HG02763 (cell line): ENCODE measurements around the gene MT1F.

Experiments used
- ATAC-seq: cut with Tn5 transposase; IDR thresholded peaks from one replicate; pipeline ENCODE4 v1.9.1; 2021; ENCODE audit warnings: mild to moderate bottlenecking, moderate library complexity; ENCODE audit not compliant: unreplicated experiment

Gene MT1F

GRCh38 chr16:56689171-56689570, 31.4 kb downstream of the MT1F start:
- ATAC-seq: no peak

DNA sequence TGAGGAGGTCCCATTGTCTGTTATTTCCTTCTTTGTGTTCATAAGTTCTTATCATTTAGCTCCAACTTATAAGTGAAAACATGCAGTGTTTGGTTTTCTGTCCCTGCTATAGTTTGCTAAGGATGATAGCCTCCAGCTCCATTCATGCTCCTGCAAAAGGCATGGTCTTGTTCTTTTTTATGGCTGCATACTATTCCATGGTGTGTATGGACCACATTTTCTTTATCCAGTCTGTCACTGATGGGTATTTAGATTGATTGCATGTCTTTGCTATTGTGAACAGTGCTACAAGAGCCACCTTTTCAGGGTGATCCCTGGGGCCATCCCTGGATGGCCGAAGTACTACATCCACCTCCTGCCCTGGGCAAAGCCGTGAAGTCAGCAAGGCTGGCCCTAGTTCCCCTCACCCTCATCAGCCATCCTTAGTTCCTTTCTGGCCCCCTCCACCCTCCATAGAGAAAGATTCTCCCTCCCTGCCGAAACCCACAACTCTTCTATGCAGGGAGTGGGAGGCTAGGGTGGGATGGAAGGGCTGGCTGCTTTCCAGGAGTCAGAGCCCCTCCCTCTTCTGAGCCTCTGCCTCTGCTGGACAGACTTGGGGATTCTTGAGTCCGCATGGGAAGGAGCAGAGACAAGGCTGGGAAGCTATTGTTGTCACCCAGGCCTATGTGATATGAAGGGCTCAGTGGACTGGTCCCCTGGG, 32.8 kb downstream of the MT1F start:
- no peak for ATAC-seq

GRCh38 chr16:56691885-56692284, 34.1 kb downstream of the MT1F start:
- no peak for ATAC-seq

GRCh38 chr16:56695246-56695645, 37.5 kb downstream of the MT1F start:
- no peak for ATAC-seq

DNA sequence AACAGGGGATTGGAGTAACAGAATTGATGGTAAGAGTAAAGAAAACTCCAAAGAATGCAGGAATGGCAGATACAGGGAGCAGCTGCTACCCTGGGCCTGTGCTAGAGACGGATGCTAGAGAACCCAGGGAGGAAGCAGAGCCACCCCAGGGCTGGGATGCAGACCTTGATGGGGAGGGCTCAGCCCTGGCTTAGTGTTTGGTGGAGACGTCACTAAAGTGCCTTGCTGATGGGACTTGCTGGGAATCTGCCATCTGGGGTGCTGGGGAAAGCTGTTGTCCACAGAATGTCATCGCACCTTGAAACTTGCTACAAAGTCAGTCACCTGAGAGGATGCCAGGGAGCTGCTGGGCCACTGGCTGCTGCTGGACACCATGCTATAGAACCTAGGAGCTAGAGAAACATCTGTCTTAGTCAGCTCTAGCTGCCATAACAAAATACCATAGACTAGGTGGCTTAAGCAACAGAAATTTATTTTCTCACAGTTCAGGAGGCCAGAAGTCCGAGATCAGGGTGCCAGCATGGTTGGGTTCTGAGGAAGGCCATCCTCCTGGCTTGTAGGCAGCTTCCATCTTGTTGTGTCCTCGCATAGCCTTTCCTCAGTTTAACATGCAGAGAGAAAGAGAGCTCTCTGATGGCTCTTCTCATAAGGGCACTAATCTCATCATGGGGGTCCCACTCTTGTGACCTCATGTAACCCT, 39.8 kb downstream of the MT1F start:
- ATAC-seq: no peak

- ATAC-seq: no peak
Measured at GRCh38 chr16:56700195-56700594, 42.4 kb downstream of the MT1F start.

GRCh38 chr16:56700631-56701030, 42.9 kb downstream of the MT1F start:
- ATAC-seq: no peak

GRCh38 chr16:56701534-56701933, 43.8 kb downstream of the MT1F start:
- ATAC-seq: no peak

GRCh38 chr16:56702836-56703235, 45.1 kb downstream of the MT1F start:
- no peak for ATAC-seq
